Lower lobe of right lung (tissue), 2 donors: ENCODE data around the gene NAA80. TPM values are rescaled to one million over a fixed set of nuclear protein-coding genes. Genes with fewer than 3 reads are reported as not detected.
A peak's percentile ranks its signal among the peaks of the same experiment; 100 is the strongest.

Experiments used
- ATAC-seq, 2 donors: fragments of 200-7000 bp; cut with Tn5 transposase; one replicate each; pipeline ENCODE4 v1.9.1; 2020 to 2022; ENCODE audit warnings: mild to moderate bottlenecking in 2 of 2, moderate library complexity in 2 of 2
- DNase-seq: peaks from one replicate; pipeline ENCODE4 v3.0.0-alpha.2; 2020
- H3K27ac ChIP-seq: fragments of 200-600 bp; one replicate; pipeline ENCODE4 v1.8.0; 2022
- H3K27me3 ChIP-seq: fragments of 200-600 bp; one replicate; pipeline ENCODE4 v1.8.0; 2022; ENCODE audit warnings: low read depth
- H3K36me3 ChIP-seq: fragments of 200-600 bp; one replicate; pipeline ENCODE4 v1.8.0; 2022; ENCODE audit warnings: mild to moderate bottlenecking
- H3K4me1 ChIP-seq: fragments of 200-600 bp; one replicate; pipeline ENCODE4 v1.8.0; 2022
- H3K4me3 ChIP-seq: fragments of 200-600 bp; one replicate; pipeline ENCODE4 v1.8.0; 2022; ENCODE audit warnings: mild to moderate bottlenecking
- H3K9me3 ChIP-seq: fragments of 200-600 bp; one replicate; pipeline ENCODE4 v1.8.0; 2022
- intact Hi-C: fragments of 100-400 bp; cut with DNase I; formaldehyde crosslinking; loops from one replicate; pipeline ENCODE4 v1.11.0; 2022
- total RNA-seq: library from RNA; stranded (reverse); fragmentation: NEBNext Ultra II Directional; extraction: Animal tissue kit (Norgen Biotek cat#: 25700); gene quantifications from one replicate; pipeline ENCODE4 v1.2.1, GENCODE V29; 2021
- TF ChIP-seq, protein P1 (sequence below): fragments of 200-600 bp; IDR thresholded peaks from one replicate; pipeline ENCODE4 v1.8.0; 2022; ENCODE audit warnings: antibody characterized with exemption, mild to moderate bottlenecking
- donor health status: DM: no; HTN: yes; CAD: no; lungs with severe emphysema.

The NAA80 gene
- total RNA-seq, 1 donor from 2014 or later = 9.3 TPM

DNA sequence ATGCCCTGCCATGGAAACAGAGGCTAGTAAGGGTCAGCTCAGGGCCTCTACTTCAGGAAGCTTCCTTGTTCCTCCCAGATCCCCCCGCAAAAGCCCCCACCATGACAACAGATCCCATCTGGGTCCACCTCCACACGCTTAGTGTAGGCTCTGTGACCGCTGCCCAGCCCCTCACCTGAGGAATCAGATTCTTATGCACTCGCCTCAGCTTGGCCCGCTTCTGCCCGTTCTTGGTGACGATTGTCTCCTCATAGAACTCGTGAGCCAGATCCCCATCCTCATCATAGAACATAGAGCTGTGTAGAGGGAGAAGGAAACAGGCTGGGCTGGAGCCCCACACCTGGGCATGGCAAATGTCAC lies 27.0 kb upstream of the NAA80 start:
- Histone ChIP-seq H3K36me3 (peaks cover 36% of the 10 kb centered on the region), H3K27me3 (no peaks in the 10 kb centered on the region), H3K4me3 (no peak overlapping the region), H3K9me3 (no peaks in the 10 kb centered on the region), H3K27ac (no peak overlapping the region), H3K4me1 (peaks cover 63% of the 10 kb centered on the region)
- DNase-seq (no peak), ATAC-seq (no peak)
- intact Hi-C loops = no loop called here
- TF ChIP-seq, protein P1, sequence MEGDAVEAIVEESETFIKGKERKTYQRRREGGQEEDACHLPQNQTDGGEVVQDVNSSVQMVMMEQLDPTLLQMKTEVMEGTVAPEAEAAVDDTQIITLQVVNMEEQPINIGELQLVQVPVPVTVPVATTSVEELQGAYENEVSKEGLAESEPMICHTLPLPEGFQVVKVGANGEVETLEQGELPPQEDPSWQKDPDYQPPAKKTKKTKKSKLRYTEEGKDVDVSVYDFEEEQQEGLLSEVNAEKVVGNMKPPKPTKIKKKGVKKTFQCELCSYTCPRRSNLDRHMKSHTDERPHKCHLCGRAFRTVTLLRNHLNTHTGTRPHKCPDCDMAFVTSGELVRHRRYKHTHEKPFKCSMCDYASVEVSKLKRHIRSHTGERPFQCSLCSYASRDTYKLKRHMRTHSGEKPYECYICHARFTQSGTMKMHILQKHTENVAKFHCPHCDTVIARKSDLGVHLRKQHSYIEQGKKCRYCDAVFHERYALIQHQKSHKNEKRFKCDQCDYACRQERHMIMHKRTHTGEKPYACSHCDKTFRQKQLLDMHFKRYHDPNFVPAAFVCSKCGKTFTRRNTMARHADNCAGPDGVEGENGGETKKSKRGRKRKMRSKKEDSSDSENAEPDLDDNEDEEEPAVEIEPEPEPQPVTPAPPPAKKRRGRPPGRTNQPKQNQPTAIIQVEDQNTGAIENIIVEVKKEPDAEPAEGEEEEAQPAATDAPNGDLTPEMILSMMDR = no peak

DNA sequence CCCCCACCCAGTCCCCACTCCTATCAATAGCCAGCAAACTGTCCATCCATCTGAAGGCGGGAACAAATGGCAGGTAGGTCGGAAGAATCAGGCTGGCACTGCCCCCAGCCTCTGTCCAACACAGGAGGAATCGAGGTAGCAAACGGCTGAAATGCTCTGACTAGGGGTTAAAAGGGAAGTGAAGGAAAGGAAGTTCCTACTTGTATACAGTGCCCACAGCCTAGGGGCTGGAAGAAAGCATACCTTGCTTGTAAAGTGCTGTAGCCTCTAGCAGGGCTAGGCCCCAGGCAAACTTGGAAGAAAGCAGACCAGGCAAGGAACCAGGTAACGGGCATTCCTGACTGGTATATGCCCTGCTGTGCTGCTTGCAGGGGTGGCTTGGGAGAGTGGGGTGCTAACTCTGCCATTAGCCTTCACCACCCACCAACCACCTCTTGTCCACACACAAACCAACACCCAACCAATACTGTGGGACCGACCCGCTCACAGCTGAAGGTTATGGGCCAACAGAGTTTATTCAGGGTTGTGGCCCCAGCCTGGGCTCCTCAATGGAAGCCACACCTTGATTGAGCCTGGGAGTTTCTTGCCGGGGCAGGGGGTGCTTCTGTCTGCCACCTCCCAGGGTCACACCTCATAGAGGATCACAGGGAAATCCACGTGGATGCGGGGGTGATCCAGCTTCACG lies 26.4 kb upstream of the NAA80 start:
- Histone ChIP-seq H3K27ac (peak overlapping the region; percentile 98), H3K4me1 (peaks cover 64% of the 10 kb centered on the region), H3K4me3 (no peak overlapping the region), H3K27me3 (no peaks in the 10 kb centered on the region), H3K36me3 (peaks cover 31% of the 10 kb centered on the region), H3K9me3 (no peaks in the 10 kb centered on the region)
- intact Hi-C loops = no loop called here
- no peak for DNase-seq
- ATAC-seq = no peak
- TF ChIP-seq, protein P1 = no peak

DNA sequence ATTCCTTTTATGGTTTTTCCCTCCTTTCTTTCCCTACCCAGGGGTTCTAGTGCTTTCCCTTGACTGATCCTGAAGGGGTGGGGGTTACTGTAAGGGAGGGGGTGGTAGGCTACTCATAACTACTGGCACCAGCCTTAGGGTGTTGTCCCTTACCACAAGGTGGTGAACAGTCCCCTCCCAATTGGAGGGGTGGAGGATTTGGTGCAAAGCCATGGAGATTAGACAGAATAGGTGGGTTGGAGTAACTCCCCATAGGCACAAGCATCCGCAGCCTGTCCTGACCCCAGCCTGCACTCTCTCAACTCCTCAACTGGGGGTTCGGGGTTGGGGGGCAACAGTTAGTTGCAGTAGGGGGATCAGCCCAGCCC lies 25.9 kb upstream of the NAA80 start:
- H3K9me3 ChIP-seq = no peaks in the 10 kb centered on the region
- ATAC-seq (no peak), DNase-seq (no peak)
- H3K36me3 ChIP-seq = peaks cover 28% of the 10 kb centered on the region
- H3K4me3 ChIP-seq = no peak overlapping the region
- TF ChIP-seq, protein P1 = no peak
- H3K4me1 ChIP-seq = peaks cover 69% of the 10 kb centered on the region
- intact Hi-C loops = no loop called here
- H3K27ac ChIP-seq = peak overlapping the region; percentile 98
- no peaks in the 10 kb centered on the region for H3K27me3 ChIP-seq

DNA sequence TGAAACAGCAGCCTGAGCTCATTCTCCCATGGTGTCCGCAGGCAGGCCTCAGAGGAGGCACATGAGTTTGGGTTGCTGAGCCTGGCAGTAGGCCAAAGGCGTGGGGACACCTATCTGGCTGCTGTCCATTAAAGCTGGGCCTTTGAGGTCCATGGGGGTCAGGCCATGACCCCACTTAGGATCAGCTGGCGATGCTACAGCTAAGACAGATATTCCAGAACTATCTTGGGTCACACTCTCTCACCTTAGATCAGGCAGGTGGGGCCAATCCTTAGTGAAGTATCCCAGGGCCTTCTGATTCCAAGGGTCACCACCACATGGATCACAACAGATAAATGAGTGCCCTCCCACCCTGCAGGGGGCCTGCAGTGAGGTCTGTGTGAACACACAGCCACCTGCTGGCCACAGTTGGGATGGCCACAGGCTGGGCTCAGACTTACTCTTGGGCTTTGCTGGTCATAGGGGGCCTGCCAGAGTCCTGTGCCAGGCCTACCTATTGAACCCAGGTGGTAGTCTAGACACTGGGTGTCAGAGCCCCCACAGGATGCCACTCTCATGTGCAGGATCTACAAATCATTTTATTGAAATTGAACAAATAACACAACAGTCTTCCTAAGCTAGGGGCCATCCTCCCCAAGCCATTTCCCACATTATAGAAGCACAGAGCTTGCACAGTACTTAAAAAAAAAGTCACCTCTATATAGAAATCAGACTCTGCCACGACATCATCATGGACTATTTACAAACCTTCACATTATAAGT lies 25.3 kb upstream of the NAA80 start:
- Histone ChIP-seq H3K9me3 (no peaks in the 10 kb centered on the region), H3K27me3 (no peaks in the 10 kb centered on the region), H3K4me1 (peaks cover 75% of the 10 kb centered on the region), H3K4me3 (peak overlapping the region; percentile 9), H3K27ac (peak overlapping the region; percentile 98), H3K36me3 (peaks cover 28% of the 10 kb centered on the region)
- ATAC-seq = peak; percentile 7 to 9
- TF ChIP-seq, protein P1 = peak; percentile 87
- DNase-seq = peak; percentile 81
- intact Hi-C loops = no loop called here

DNA sequence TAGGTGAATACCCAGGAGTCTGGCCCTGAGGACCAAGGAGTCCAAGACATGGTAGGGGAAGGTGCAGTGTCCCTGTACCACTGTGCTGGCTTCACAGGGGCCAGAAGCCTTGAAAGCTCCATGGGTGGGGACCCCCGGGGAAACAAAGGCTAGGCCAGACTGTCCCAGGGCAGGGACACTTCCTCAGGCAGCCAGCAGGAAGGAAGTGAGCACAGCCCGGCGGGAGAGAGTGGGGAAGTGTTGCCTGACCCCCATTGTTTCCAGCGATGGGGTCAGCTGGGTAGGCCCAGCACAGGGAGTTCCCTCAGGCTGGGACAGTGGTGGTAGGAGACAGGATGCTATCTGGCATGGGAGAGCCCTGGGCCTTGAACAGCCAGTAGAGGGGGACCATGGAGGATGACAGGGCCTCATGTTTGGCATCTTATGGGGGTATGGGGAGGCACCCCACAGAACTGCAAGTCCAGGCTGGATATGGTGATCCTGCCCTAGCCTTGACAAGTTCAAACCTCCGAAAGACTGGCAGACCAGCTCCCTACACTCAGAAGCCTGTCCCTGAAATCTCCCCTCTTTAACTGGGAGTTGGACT lies 24.5 kb upstream of the NAA80 start:
- H3K4me1 ChIP-seq = peaks cover 81% of the 10 kb centered on the region
- peak overlapping the region; percentile 91 for H3K4me3 ChIP-seq
- H3K27me3 ChIP-seq = no peaks in the 10 kb centered on the region
- peak overlapping the region; percentile 98 for H3K27ac ChIP-seq
- peaks cover 31% of the 10 kb centered on the region for H3K36me3 ChIP-seq
- intact Hi-C loops = no loop called here
- H3K9me3 ChIP-seq = no peaks in the 10 kb centered on the region
- TF ChIP-seq, protein P1 = peak; percentile 11
- peak; percentile 72 for DNase-seq
- peak in 1 of 2 donors; percentile 4 for ATAC-seq
